H1 (cell line): ENCODE results near the gene KCNN4. TPM values are rescaled to one million over a fixed set of nuclear protein-coding genes. Genes with fewer than 3 reads are reported as not detected.

Experiments
- CHD1 ChIP-seq: IDR thresholded peaks from 2 replicates; pipeline ENCODE4 v1.6.1; 2012; ENCODE audit warnings: low read depth, low read length, improper control_type of control experiment
- HDAC6 ChIP-seq: IDR thresholded peaks from one replicate; pipeline ENCODE4 v1.7.1; 2012; ENCODE audit warnings: low read depth, mild to moderate bottlenecking, inconsistent platforms, low read length, moderate library complexity
- POLR2A ChIP-seq, 2 experiments: IDR thresholded peaks; 1 replicate in 1 of 2; 2 replicates in 1 of 2; pipeline ENCODE4 v1.6.1; 2011; ENCODE audit warnings: low read depth in 2 of 2, low read length in 2 of 2, mild to moderate bottlenecking in 2 of 2; ENCODE audit errors: control extremely low read depth in 1 of 2
- SIRT6 ChIP-seq: IDR thresholded peaks from one replicate; pipeline ENCODE4 v1.7.1; 2012; ENCODE audit warnings: low read length, inconsistent platforms
- SP2 ChIP-seq: IDR thresholded peaks from 2 replicates; pipeline ENCODE4 v1.6.1; 2012; ENCODE audit warnings: mild to moderate bottlenecking, low read length, inconsistent platforms
- SUZ12 ChIP-seq: fragments of 200-600 bp; sonication (generic); IDR thresholded peaks from 2 replicates; pipeline ENCODE4 v1.6.1; 2012; ENCODE audit warnings: mild to moderate bottlenecking, inconsistent platforms, low read length, moderate library complexity, mixed read lengths
- TEAD4 ChIP-seq: IDR thresholded peaks from 2 replicates; pipeline ENCODE4 v1.6.1; 2012; ENCODE audit warnings: low read depth, low read length, inconsistent platforms, mixed read lengths
- USF2 ChIP-seq: IDR thresholded peaks from 2 replicates; pipeline ENCODE4 v1.6.1; 2011; ENCODE audit warnings: low read length, improper control_type of control experiment
- YY1 ChIP-seq: IDR thresholded peaks from 2 replicates; pipeline ENCODE4 v1.6.1; 2011; ENCODE audit warnings: low read depth, mild to moderate bottlenecking, low read length
- polyA plus RNA-seq, 7 experiments: library from polyadenylated mRNA; depleted of rRNA in 3 of 7; stranded (reverse) in 5 of 7; unstranded in 2 of 7; fragments of >200 nt in 5 of 7; fragments of 200-250 nt in 2 of 7; gene quantifications; 1 replicate in 5 of 7; 2 replicates in 1 of 7; 4 replicates in 1 of 7; pipeline versions ENCODE4 v1.2.1 to v1.2.3, GENCODE V29; 2011 to 2013; ENCODE audit warnings: missing spikeins in 2 of 7, mixed read lengths in 2 of 7
- total RNA-seq: library from RNA; stranded (reverse); fragmentation: NEBNext Ultra II Directional; extraction: Animal tissue kit (Norgen Biotek cat#: 25700); gene quantifications from 2 replicates; pipeline ENCODE4 v1.2.1, GENCODE V29; 2021

KCNN4 gene
- total and polyA plus RNA-seq, 2 of the 8 experiments (the other 6 are each of a cell fraction or from before 2014, with no cell fraction given), result 0.78 to 1.5 TPM

- no peak for TF ChIP-seq SP2
- TF ChIP-seq YY1, result no peak
- no peak for TF ChIP-seq TEAD4
- TF ChIP-seq POLR2A (IDR thresholded peaks at IDR 0.05; ENCODE audit: control extremely low read depth in 1 of 2, low read depth in 2 of 2, low read length in 2 of 2), result no peak
- no peak for TF ChIP-seq SIRT6
- TF ChIP-seq SUZ12, result no peak
- no peak for TF ChIP-seq CHD1
- no peak for TF ChIP-seq USF2
- TF ChIP-seq HDAC6, result no peak
- TF ChIP-seq, all 59 proteins: peak for 0
These were observed 53.8 kb downstream of the KCNN4 start (continued) for GRCh38 chr19:43726736-43727592.
